MM.1S (cell line): ENCODE measurements around the gene ABCC1.

ENCODE experiments used
- CTCF ChIP-seq: fragments of 300-600 bp; sonication (generic); IDR thresholded peaks from 2 replicates; pipeline ENCODE4 v1.5.1; 2016; ENCODE audit warnings: antibody characterized with exemption, low read length, mixed read lengths
- EZH2 ChIP-seq: fragments of 300-600 bp; sonication (generic); optimal IDR thresholded peaks from 2 replicates; pipeline ENCODE3; 2017; ENCODE audit warnings: low read depth, mild to moderate bottlenecking, antibody characterized with exemption, low read length, mixed read lengths
- EZH2phosphoT487 ChIP-seq: fragments of 300-600 bp; sonication (generic); IDR thresholded peaks from 2 replicates; pipeline ENCODE4 v1.6.1; 2018; ENCODE audit warnings: antibody characterized with exemption, low read length

DNA sequence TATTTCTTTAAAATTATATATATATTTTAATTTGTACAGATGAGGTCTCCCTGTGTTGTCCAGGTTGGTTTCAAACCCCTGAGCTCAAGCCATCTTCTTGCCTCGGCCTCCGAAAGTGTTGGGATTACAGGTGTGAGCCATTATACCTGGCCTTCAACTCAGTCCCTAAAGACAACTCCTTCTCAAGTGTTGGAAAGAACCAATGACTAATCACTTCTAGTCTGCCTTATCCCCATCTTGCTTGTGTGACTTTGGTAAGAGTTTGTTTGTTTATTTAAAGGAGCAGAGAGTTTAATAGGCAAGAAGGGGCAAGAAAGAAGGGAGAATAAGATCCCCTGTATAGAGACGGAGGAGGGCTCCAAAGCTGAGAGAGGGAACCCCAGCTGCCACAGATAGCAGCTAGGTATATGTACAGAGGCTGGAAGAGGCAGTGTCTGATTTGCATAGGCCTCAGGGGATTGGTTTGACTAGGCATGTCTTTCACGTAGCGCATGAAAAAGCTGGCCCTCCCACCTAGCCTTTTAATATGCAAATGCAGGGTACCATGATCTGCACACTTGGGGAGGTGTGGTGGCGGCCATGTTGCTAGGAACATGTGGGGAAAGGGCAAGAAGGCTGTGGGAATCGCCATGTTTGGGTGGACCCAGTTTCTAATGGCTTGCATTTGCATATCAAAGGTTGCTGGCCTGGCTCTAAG lies 21.5 kb downstream of the ABCC1 start:
- TF ChIP-seq CTCF (no peak), EZH2phosphoT487 (no peak), EZH2 (no peak)
